HG03045 (cell line): ENCODE data around the gene FICD.
"Not testable (repeated sequence)": the region's sequence is repeated elsewhere in the genome, so short reads cannot be mapped to it uniquely, and the experiment has no call there.

ENCODE experiments used
- ATAC-seq: cut with Tn5 transposase; IDR thresholded peaks from one replicate; pipeline ENCODE4 v1.9.1; 2021; ENCODE audit warnings: mild to moderate bottlenecking, moderate library complexity; ENCODE audit not compliant: unreplicated experiment

Gene FICD

DNA sequence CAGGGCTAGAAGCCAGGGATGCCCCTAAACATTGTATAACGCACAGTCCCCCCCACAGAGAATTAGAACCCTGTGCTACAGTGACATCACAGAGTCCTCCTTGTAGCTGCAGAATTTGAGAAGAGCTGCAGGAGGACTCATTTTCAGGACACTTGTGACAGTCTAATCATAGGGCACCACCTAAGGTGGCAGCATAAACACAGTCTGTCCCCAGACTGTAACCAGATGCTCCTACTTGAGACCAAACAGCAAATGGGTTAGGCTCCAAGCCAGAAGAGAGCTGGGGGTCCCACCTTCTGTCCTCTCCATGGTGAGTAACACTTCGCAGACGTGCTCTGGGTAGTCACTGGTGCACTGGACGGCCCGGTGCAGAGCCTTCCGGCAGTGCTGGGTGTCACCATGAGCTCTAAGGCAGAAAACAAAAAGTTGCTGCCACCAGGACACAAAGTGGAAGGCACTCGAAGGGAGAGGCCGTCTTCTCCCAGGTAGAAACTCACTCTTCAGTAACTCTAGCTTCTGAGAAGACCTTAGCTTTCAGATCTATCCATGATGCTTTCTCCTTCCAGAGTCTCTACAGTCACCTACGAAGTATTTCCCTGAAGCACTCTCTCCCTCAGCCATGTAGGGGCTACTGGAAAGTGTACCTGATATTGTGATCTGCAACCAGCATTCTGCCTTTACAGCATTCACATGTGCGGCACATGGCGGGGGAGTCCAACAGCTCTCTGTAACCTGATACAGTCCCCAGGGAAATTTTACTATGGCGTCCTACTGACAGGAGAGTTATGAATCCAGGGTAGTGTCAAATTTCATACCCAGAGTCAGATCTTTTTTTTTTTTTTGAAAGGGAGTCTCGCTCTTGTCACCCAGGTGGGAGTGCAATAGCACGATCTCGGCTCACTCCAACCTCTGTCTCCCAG lies 17.1 kb downstream of the FICD start:
- no peak for ATAC-seq

DNA sequence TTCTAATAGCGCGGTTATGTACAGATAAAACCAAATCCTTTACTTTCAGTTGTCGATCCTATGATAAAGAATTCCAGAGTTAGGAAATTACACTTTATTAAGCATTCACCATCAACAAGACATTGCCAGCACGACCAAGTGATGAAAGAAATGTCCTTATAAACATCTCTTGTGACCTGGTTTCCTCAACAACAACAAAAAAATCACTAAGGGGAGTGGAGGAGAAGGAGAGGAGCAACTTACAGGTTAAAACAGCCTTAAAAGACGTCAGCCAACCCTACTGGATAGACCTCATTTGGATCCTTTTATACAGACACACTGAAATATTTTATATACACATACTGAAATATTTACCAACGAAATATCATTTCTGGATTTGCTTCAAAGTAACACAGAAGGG lies 23.1 kb downstream of the FICD start:
- no peak for ATAC-seq

DNA sequence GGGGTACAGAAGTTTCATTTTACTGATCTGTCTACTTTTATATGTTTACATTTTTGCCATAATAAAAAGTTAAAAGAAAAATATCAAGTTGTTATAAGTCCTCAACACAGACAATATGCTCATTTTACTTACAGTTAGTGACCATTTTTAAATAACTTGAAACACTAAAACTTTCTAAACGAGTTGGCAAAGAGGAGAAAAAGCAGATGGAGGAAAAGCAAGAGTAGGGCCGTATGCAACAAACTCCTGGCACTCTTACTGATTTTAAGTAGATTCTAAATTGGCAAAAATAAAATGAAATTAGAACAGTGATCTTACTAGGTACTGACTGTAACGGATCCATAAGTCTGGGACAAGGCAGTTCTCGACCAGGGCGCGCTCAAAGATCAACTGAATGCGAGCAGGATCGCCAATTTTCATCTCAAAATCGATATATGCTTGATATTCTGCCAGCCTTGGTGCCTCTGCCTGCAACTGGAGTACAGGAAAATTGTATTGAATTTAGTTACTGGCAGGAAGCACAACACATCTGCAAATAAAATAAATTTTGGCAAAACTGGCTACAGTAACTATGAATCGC lies 23.6 kb downstream of the FICD start:
- no peak for ATAC-seq

DNA sequence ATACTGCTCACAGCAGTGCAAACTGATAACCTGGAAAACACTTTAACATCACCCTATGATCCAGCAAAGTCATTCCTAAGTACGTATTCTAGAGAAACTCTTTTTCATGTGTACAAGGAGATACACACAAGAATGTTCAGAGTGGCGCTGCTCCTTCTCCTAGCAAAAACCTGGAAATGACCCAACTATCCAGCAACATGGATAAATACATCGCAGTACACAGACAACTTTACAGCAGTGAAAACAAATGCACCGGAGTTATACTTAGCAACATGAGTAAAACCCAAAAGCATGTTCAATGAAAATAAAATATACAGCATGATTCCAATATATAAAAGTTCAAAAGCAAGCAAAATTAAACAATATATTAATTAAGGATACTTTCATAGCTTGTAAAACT lies 27.2 kb downstream of the FICD start:
- ATAC-seq, result no peak

DNA sequence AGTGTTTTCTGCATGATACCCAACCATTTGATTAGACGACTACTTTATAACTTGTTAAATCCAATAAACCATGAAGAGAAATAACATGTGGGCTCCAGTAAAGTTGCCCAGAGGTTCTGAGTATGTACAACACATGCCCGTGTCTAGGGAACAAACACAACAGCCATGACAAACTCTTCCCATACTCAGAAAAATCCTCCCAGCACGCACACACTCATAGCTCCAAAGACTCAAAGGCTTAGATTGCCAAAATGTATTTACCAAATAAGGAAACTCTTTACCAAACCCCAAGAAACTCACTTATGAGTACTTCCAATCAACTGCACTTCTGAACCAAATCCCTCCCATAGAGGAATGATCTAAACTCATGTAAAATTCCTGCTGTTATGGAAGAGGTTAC lies 28.6 kb downstream of the FICD start:
- ATAC-seq, result no peak

DNA sequence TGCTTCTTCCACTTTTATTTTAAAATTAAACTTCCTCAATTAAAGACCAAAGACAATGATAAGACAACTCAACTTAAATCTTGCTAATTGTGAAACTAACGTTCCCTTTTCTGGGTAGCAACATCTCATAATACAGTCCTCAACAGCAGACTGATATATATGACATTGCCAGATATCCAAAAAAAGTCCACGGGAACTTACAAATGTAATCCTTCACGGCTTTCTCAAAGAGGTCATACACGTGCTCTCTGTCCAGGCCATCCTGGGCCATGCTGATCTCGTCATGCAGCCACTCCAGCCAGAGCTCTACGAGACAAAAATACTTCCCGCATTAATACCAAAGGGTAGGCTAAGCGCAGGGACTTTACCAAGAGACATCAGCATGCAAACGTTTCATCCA lies 32.6 kb downstream of the FICD start:
- ATAC-seq, result no peak

DNA sequence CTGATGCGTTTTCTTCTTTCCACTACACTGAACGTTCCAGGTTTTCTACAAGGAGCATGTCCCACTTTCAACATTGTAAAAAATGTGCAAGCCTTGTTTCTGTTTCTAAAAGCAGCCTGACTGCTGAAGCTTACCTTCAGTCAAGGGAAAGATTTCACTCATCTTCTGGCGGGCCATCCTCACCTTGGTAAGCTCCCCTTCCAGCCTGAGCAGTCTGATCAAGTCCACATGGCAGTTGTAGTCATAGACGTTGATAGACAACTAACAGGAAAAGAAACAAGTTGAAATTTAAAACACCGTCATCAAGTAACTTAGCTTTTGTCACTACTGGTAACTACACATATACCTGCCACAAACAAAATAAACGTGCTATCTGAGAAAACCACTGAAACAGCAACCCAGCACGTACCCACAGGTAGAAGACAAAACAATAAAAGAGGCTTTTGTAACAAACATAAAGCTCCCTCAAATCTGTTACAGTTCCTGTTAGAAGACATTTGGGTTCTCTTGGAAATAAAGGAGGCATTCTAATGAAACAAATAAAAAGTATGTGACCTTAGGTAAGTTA lies 34.0 kb downstream of the FICD start:
- no peak for ATAC-seq

DNA sequence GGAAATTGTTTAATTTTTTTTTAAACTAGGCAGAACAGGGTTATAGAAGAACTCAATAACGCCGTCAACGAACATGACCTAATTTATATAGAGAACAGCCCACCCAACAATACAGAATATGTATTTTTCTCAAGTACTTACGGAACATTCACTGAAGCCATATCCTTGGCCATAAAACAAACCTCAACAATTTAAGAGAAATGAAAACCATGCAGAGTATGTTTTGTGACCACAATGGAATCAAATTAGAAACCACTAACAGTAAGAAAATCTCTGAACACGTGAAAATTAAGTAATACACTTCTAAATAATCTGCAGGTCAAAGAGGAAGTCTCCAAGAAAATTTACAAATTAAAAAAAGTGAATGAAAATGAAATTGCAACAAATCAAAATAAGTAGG lies 36.5 kb downstream of the FICD start:
- no peak for ATAC-seq

DNA sequence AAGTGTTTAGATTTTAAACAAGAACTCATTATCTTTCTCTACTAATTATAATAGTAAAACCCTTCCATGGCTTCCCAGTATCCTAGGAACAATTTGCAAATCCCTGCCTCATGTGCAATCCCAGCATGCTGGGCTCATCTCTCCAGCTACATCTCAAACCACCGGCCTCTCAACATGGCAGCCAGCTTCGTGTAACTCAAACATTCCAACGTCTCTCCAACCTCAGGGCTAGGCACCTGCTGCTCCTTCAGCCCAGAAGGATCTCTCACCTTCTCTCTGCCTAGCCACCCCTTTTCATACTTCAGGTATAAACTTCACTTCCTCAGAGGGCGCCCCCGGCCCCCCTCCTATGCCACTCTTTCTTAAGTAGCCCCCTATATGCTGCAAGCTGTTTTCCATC lies 38.7 kb downstream of the FICD start:
- ATAC-seq, result no peak

DNA sequence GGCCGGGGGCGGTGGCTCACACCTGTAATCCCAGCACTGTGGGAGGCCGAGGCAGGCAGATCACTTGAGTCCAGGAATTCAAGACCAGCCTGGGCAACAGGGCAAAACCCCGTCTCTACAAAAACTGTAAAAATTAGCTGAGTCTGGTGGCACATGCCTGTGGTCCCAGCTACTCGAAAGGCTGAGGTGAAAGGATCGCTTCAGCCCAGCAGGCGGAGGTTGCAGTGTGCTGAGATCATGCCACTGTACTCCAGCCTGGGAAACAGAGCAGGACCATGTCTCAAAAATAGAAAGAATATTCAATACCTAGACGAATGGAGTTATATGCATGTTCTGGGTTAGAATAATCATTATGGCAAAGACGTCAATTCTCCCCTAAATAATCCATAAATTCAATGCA lies 40.3 kb downstream of the FICD start:
- not testable (repeated sequence) for ATAC-seq

DNA sequence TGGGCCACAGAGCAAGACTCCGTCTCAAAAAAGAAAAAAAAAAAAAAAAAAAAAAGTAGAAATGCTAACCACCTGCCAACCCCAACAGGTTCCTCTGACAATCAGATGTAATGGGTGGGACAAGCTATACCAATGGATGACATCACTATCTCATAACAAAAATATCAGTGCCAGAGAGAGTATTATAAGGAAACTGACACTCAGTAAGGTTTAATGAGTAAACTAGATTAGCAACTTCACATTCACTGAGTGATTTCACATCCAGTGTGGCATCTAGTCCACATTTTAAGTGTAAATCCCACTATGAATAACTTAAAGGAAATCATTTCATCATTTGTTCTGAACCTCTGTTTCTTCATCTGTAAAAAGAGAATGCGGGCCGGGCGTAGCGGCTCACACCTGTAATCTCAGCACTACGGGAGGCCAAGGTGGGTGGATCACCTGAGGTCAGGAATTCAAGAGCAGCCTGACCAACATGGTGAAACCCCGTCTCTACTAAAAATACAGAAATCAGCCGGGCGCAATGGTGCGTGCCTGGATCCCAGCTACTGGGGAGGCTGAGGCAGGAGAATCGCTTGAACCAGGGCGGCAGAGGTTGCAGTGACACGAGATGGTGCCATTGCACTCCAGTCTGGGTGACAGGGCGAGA lies 44.1 kb downstream of the FICD start:
- no peak for ATAC-seq

DNA sequence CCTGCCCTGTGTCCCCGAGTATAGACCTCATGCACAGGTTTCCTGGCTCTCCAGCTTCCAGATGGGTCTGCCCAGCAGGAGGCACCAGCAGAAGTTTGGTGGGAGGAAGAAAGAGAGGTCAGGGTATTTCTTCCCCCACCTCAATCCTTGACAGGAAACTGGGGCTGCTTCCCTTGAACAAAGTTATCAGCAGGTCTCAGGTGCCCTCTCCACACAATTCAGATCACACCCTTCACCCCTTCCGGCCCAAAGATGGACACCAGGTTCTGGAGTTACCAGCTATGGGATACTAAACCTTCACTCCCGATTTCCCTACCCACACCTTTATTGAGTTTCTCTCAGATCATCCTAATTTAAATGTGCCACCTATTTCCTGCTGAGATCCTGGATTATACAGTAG lies 44.7 kb downstream of the FICD start:
- no peak for ATAC-seq

DNA sequence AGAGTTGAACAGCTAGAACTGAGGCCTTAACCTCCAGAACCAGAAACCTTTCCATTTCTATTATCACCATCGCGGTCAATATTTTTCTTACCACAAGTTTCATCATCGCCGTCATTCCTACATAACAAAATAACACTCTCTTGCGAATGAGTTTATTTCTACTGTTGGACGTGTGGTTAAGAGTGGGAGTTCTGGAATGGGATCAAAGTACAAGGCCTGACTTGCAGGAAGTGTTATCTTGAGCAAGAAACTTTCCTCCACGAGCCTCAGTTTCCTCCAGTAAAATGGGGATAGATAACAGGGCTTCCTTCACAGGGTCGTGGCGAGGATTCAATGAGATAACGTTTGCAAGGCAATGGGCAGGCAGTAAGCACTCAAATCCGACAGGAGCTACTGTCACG lies 45.2 kb downstream of the FICD start:
- ATAC-seq, result no peak

DNA sequence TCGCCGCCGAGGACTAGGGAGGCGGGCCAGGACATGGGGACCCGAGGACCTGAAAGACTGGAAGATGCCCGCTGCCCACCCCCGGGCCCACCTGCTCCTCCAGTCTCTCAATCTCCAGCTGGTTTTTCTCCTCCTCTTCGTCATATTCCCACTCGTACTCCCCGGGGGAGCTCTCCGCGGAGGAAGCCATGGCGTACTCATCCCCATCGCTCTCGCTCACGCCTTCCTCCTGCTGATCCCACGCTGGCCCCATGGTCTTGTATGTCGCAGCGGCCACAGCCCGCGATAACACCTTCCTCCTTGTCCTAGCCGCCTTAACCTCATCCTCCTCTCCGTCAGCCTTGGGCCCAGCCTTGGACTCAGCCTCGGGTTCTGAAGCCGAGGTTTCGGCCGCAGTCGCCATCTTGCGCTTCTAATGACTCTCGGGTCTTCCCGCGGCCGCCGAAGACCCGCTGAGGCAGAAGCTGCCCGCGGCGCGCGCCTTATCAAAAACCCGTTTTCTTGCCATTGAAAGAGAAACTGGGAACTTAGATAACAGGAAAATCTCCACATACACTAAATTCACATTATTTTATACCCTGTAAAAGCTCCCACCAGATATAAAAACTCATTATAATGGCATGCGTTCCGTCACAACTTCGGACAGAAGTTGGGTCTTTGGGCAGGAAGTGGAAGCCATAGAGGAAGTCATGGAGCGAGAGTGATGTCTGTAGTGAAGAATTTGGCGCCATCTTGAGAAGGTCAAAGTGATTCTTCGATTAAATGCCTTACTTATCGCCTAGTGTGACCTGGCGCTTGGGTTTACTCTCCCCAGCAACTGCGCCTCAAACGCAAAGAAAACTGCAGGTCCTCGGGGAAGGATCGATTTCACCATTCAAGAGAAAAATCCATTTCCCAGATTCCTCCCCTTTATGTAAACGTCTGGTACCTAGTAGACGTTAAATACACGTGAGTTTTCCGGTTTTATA lies 46.0 kb downstream of the FICD start, which contains the start of gene SART3:
Gene SART3 (minus strand): TSS at position 422 of the 968 bp plus-strand sequence. CDS start 19 bp downstream, at position 403.
- ATAC-seq, result peak; percentile 34

DNA sequence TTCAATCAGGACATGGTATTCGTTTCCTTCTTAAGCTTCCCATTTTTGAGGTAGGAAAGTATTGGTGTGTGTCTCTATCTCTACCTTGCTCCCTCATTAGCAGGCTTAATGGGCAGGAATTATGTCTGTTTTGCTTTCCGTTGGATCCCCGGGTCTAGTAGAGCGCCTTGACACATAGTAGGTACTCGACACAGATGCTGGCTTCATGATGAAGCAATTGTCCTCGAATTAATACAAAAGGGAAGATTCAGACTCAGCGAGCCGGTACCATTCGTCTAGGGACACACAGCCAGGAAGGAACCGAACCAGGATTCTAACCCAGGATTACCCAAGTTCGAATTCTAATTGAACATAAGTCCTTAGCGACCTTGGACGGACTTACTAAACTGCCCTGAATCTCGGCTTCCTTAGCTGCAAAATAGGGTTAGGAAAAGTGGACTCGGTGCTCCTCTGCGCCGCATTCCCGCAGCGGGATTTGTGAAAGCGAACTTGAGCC lies 46.8 kb downstream of the FICD start:
- ATAC-seq, result no peak

DNA sequence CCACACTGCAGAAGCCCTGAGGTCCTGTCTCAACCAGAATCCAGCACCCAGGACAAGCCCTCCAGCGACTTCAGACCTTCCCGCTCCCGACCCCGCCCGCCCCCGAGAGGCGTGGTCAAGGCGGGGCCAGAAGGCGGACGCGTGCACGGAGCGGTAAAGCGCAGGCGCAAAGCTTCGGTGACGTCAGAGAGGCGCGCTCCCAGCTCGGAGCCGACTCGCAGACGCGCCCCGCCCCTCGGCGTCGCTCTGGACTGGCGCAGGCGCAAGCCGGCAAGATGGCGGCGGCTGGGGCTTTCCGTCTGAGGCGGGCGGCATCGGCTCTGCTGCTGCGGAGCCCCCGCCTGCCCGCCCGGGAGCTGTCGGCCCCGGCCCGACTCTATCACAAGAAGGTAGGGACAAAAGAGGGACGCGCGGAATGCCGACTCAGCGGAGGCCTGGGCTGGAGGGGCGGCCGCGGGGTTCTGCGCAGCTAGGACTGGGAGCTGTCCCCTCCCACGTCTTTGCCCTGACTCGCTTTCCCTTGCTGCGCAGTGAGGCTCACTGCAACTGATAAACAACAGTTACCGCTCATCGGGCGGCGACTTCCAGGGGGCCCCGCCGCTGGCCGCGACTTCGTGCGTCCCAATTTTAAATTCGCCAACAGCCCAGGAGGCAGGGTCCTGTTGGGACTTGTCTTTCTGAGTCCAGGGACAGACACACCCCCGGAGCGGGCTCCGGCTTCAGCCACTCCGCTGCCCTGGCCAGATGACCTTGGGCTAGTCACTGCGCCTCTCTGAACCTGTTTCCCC lies 47.5 kb downstream of the FICD start, which contains the start of gene ISCU:
Gene ISCU (plus strand): TSS at position 249 of the 788 bp plus-strand sequence. CDS start 27 bp downstream, at position 276.
- ATAC-seq, result peak; percentile 59

DNA sequence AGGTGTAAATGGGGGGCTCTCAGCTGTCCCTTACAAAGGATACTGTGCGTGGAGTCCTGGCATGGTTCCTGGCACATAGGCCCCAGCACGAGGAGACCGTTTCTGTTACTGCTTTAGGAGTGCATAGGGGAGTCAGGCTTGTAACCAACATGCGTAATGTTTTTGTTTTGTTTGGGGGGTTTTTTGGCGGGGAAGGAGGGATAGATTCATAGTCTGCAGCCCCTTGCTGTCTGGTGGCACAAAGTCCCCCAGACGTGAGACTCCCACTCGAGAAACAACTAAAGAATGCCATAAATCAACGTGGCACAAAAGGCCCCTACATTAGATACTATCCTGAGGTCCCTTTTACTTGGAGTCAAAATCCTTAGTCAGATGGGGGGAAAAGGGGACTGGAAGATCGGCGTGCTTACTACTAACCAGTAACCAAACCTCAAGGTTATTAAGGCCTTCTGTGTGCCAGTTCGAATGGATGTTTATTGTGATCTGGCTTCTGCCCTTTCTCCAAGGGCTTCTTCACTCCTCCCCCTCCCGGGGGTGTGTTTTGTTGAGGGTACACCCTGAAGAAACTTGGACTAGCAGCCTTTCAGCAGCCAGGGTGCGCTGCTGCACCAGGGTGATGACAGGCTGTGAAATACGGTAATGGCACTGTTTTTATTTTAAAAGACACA lies 48.2 kb downstream of the FICD start:
- ATAC-seq, result peak; percentile 32

DNA sequence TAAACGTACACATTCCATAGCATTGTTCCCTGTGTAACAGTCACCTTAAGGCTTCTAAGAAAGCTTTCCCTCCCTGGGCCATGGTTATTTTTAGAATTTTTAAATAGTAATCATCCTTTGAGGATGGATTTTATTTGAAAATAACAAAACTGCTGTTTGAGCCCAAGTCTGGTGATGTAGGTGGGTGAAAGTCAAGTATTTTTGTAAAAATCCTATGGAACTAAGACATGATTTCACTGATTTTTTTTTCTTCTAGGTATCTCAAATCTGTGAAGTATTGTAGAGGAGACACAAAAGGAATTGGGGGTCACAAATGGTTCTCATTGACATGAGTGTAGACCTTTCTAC lies 48.7 kb downstream of the FICD start:
- ATAC-seq, result no peak

DNA sequence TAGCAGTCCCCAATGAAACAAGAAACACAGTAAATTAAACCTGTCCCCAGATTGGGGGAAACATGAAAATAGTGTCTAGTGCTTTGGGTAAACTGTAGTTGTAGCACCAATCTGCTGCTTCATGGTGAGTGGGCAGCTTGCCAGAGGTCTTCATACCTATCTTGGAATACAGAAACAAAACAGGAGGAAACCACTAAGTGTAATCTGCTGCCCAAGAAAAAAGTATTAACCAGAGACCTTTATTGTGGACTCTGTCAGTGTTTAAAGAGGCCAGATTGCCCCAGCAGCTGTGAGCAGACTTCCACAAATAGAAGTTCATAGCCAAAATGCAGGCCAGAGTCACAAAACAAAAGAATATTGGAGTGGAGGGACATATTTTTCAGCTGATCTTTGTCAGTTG lies 49.6 kb downstream of the FICD start:
- ATAC-seq, result no peak
